ENCODE results near the gene SETD7.

GRCh38 chr4:139584784-139585183, 28.8 kb upstream of the SETD7 start:
- no peak for TF ChIP-seq GATA2 (IDR thresholded peaks at IDR 0.05; ENCODE audit: low read depth, low read length)
- TF ChIP-seq GATA3 (IDR thresholded peaks at IDR 0.05; ENCODE audit: low read depth, low read length) = no peak
